ENCODE measurements around the gene PDZRN4. TPM values are rescaled to one million over a fixed set of nuclear protein-coding genes. Genes with fewer than 3 reads are reported as not detected.

PDZRN4 gene
- total RNA-seq, 2 donors from 2014 or later = not detected

GRCh38 chr12:41459111-41459905, 271.2 kb downstream of the PDZRN4 start:
- Mint-ChIP-seq H3K36me3 (ENCODE audit: low read depth) (no peaks in the 10 kb centered on the region), H3K27me3 (peaks cover 7% of the 10 kb centered on the region), H3K27ac (no peak overlapping the region), H3K4me1 (no peaks in the 10 kb centered on the region), H3K9me3 (peaks cover 5% of the 10 kb centered on the region), H3K4me3 (no peak overlapping the region)
- ATAC-seq (replicated peaks) = no peak

- Mint-ChIP-seq H3K4me3 (no peak overlapping the region), H3K4me1 (no peaks in the 10 kb centered on the region), H3K27ac (no peak overlapping the region), H3K27me3 (peaks cover 7% of the 10 kb centered on the region), H3K9me3 (peaks cover 5% of the 10 kb centered on the region), H3K36me3 (ENCODE audit: low read depth) (no peaks in the 10 kb centered on the region)
- no peak for ATAC-seq (replicated peaks)
These were observed 271.7 kb downstream of the PDZRN4 start for GRCh38 chr12:41459906-41460214.

GRCh38 chr12:41460906-41461305, 272.8 kb downstream of the PDZRN4 start:
- no peak for ATAC-seq (replicated peaks)
- Mint-ChIP-seq H3K4me3 (no peak overlapping the region), H3K36me3 (ENCODE audit: low read depth) (no peaks in the 10 kb centered on the region), H3K9me3 (peaks cover 2% of the 10 kb centered on the region), H3K27me3 (peaks cover 4% of the 10 kb centered on the region), H3K27ac (no peak overlapping the region), H3K4me1 (no peaks in the 10 kb centered on the region)

- no peaks in the 10 kb centered on the region for H3K36me3 Mint-ChIP-seq (ENCODE audit: low read depth)
These were observed 274.2 kb downstream of the PDZRN4 start for GRCh38 chr12:41462312-41462711.

GRCh38 chr12:41465526-41465925, 277.4 kb downstream of the PDZRN4 start:
- no peaks in the 10 kb centered on the region for H3K9me3 Mint-ChIP-seq
- no peaks in the 10 kb centered on the region for H3K4me1 Mint-ChIP-seq
- no peak for ATAC-seq (replicated peaks)
- H3K36me3 Mint-ChIP-seq (ENCODE audit: low read depth) = no peaks in the 10 kb centered on the region
- H3K27me3 Mint-ChIP-seq = peaks cover 7% of the 10 kb centered on the region
- no peak overlapping the region for H3K27ac Mint-ChIP-seq
- no peak overlapping the region for H3K4me3 Mint-ChIP-seq

More at GRCh38 chr12:41462312-41462711, 274.2 kb downstream of the PDZRN4 start:
- H3K9me3 Mint-ChIP-seq = no peaks in the 10 kb centered on the region
- peaks cover 3% of the 10 kb centered on the region for H3K27me3 Mint-ChIP-seq
- ATAC-seq (replicated peaks) = no peak
- no peaks in the 10 kb centered on the region for H3K4me1 Mint-ChIP-seq
- no peak overlapping the region for H3K27ac Mint-ChIP-seq
- H3K4me3 Mint-ChIP-seq = no peak overlapping the region

GRCh38 chr12:41466300-41466699, 278.2 kb downstream of the PDZRN4 start:
- Mint-ChIP-seq H3K27ac (no peak overlapping the region), H3K36me3 (ENCODE audit: low read depth) (no peaks in the 10 kb centered on the region), H3K4me1 (no peaks in the 10 kb centered on the region), H3K27me3 (peaks cover 13% of the 10 kb centered on the region), H3K9me3 (no peaks in the 10 kb centered on the region), H3K4me3 (no peak overlapping the region)
- no peak for ATAC-seq (replicated peaks)

GRCh38 chr12:41466802-41467201, 278.7 kb downstream of the PDZRN4 start:
- no peak for ATAC-seq (replicated peaks)
- no peak overlapping the region for H3K4me3 Mint-ChIP-seq
- no peaks in the 10 kb centered on the region for H3K36me3 Mint-ChIP-seq (ENCODE audit: low read depth)
- no peaks in the 10 kb centered on the region for H3K9me3 Mint-ChIP-seq
- H3K27me3 Mint-ChIP-seq = peaks cover 12% of the 10 kb centered on the region
- H3K27ac Mint-ChIP-seq = no peak overlapping the region
- no peaks in the 10 kb centered on the region for H3K4me1 Mint-ChIP-seq

- H3K36me3 Mint-ChIP-seq (ENCODE audit: low read depth) = no peaks in the 10 kb centered on the region
- H3K27me3 Mint-ChIP-seq = peaks cover 12% of the 10 kb centered on the region
- ATAC-seq (replicated peaks) = no peak
- no peak overlapping the region for H3K27ac Mint-ChIP-seq
- H3K4me3 Mint-ChIP-seq = no peak overlapping the region
- no peaks in the 10 kb centered on the region for H3K4me1 Mint-ChIP-seq
- H3K9me3 Mint-ChIP-seq = no peaks in the 10 kb centered on the region
These were observed 279.6 kb downstream of the PDZRN4 start for GRCh38 chr12:41467591-41468325.

GRCh38 chr12:41468341-41468740, 280.2 kb downstream of the PDZRN4 start:
- Mint-ChIP-seq H3K4me1 (no peaks in the 10 kb centered on the region), H3K27ac (no peak overlapping the region), H3K4me3 (no peak overlapping the region), H3K27me3 (peaks cover 12% of the 10 kb centered on the region), H3K36me3 (ENCODE audit: low read depth) (no peaks in the 10 kb centered on the region), H3K9me3 (no peaks in the 10 kb centered on the region)
- no peak for ATAC-seq (replicated peaks)

- Mint-ChIP-seq H3K27ac (no peak overlapping the region), H3K4me3 (no peak overlapping the region), H3K4me1 (no peaks in the 10 kb centered on the region), H3K36me3 (ENCODE audit: low read depth) (no peaks in the 10 kb centered on the region), H3K9me3 (no peaks in the 10 kb centered on the region), H3K27me3 (peaks cover 12% of the 10 kb centered on the region)
- ATAC-seq (replicated peaks) = no peak
These were observed 280.6 kb downstream of the PDZRN4 start for GRCh38 chr12:41468756-41469155.

- Mint-ChIP-seq H3K9me3 (no peaks in the 10 kb centered on the region), H3K4me3 (no peak overlapping the region), H3K27me3 (peaks cover 29% of the 10 kb centered on the region), H3K4me1 (no peaks in the 10 kb centered on the region), H3K36me3 (ENCODE audit: low read depth) (no peaks in the 10 kb centered on the region), H3K27ac (no peak overlapping the region)
- ATAC-seq (replicated peaks) = no peak
These were observed 285.3 kb downstream of the PDZRN4 start for GRCh38 chr12:41473441-41473840.

GRCh38 chr12:41474001-41474400, 285.9 kb downstream of the PDZRN4 start:
- Mint-ChIP-seq H3K9me3 (no peaks in the 10 kb centered on the region), H3K4me1 (no peaks in the 10 kb centered on the region), H3K27ac (no peak overlapping the region), H3K4me3 (no peak overlapping the region), H3K27me3 (peaks cover 29% of the 10 kb centered on the region), H3K36me3 (ENCODE audit: low read depth) (no peaks in the 10 kb centered on the region)
- no peak for ATAC-seq (replicated peaks)

GRCh38 chr12:41476499-41477439, 288.6 kb downstream of the PDZRN4 start:
- ATAC-seq (replicated peaks) = no peak
- H3K9me3 Mint-ChIP-seq = no peaks in the 10 kb centered on the region
- no peaks in the 10 kb centered on the region for H3K4me1 Mint-ChIP-seq
- H3K27me3 Mint-ChIP-seq = peaks cover 27% of the 10 kb centered on the region
- H3K36me3 Mint-ChIP-seq (ENCODE audit: low read depth) = no peaks in the 10 kb centered on the region
- H3K27ac Mint-ChIP-seq = no peak overlapping the region
- no peak overlapping the region for H3K4me3 Mint-ChIP-seq

- no peak for ATAC-seq (replicated peaks)
- Mint-ChIP-seq H3K36me3 (ENCODE audit: low read depth) (no peaks in the 10 kb centered on the region), H3K4me1 (no peaks in the 10 kb centered on the region), H3K27ac (no peak overlapping the region), H3K27me3 (peaks cover 30% of the 10 kb centered on the region), H3K9me3 (no peaks in the 10 kb centered on the region), H3K4me3 (no peak overlapping the region)
These were observed 291.3 kb downstream of the PDZRN4 start for GRCh38 chr12:41479426-41479825.
